Measurements from ENCODE around the gene TMED6. TPM values are rescaled to one million over a fixed set of nuclear protein-coding genes. Genes with fewer than 3 reads are reported as not detected.

The TMED6 gene
- total and polyA plus RNA-seq, 2 donors (not counting 3 experiments of a cell fraction or from before 2014, with no cell fraction given): 1.2 TPM; not detected in 1

- dilution Hi-C loops (cut with MboI; ENCODE audit: extremely low pct_ligation_motif_present, low sequenced_read_pairs) (no loop called here), intact Hi-C loops (cut with micrococcal nuclease) (no loop called here)
- TF ChIP-seq POLR2A (IDR thresholded peaks at IDR 0.05; ENCODE audit: low read depth, low read length) (no peak), CTCF (IDR thresholded peaks at IDR 0.05; ENCODE audit: extremely low read depth in 1 of 2, insufficient read depth in 1 of 2, low read depth in 1 of 2, low read length in 2 of 2) (no peak), FOS (IDR thresholded peaks at IDR 0.05; ENCODE audit: borderline replicate concordance, insufficient read depth, low read length) (no peak), JUN (IDR thresholded peaks at IDR 0.05; ENCODE audit: borderline replicate concordance, insufficient read depth, insufficient read length, low read depth) (no peak)
- BruUV-seq (replicated peaks): no TSS peak
- no peak overlapping the region for H3K27ac ChIP-seq (ENCODE audit: insufficient read depth, low read depth, low read length)
- H3K79me2 ChIP-seq (ENCODE audit: control insufficient read depth, insufficient read depth, low read length): no peaks in the 10 kb centered on the region
- CTCF ChIA-PET: no interaction called here
- H3K9me1 ChIP-seq (replicated peaks; ENCODE audit: control insufficient read depth, extremely low read depth, insufficient read depth, low read length): no peaks in the 10 kb centered on the region
- POLR2A ChIA-PET: no interaction called here
- peaks cover 2 to 3% of the 10 kb centered on the region in 2 experiments for H3K36me3 ChIP-seq (ENCODE audit: control insufficient read depth in 2 of 2, extremely low read depth in 1 of 2, insufficient read depth in 2 of 2, low read length in 2 of 2)
- H3K4me1 ChIP-seq (ENCODE audit: control insufficient read depth, extremely low read depth, insufficient read depth, low read length): peaks cover 15% of the 10 kb centered on the region
- FAIRE-seq: no peak
- no peaks in the 10 kb centered on the region for H3K9me3 ChIP-seq (replicated peaks; ENCODE audit: control insufficient read depth, insufficient read depth, low read length)
- no peak overlapping the region for H3K9ac ChIP-seq (replicated peaks; ENCODE audit: extremely low read depth, insufficient read depth, low read length)
- no peaks in the 10 kb centered on the region for H4K20me1 ChIP-seq (replicated peaks; ENCODE audit: control insufficient read depth, extremely low read depth, insufficient read depth, low read length)
- no peak overlapping the region for H3K4me2 ChIP-seq (ENCODE audit: insufficient read depth, low read length)
- H3K27me3 ChIP-seq (ENCODE audit: control insufficient read depth in 2 of 2, insufficient read depth in 2 of 2, low read length in 2 of 2): no peaks in the 10 kb centered on the region
- DNase-seq (ENCODE audit: low read depth, low spot score): no peak
- no peak overlapping the region for H2AFZ ChIP-seq (ENCODE audit: low read depth, low read length)
- no peak overlapping the region for H3K4me3 ChIP-seq (replicated peaks in 1 of 3; ENCODE audit: insufficient read depth in 1 of 3, low read depth in 1 of 3, low read length in 3 of 3)
These were observed 45.6 kb downstream of the TMED6 start for GRCh38 chr16:69306031-69306430.

- no TSS peak for BruUV-seq (replicated peaks)
- peaks cover 6% of the 10 kb centered on the region in 2 experiments for H3K36me3 ChIP-seq (ENCODE audit: control insufficient read depth in 2 of 2, extremely low read depth in 1 of 2, insufficient read depth in 2 of 2, low read length in 2 of 2)
- DNase-seq (ENCODE audit: low read depth, low spot score): no peak
- no peak for FAIRE-seq
- H2AFZ ChIP-seq (ENCODE audit: low read depth, low read length): no peak overlapping the region
- dilution Hi-C loops (cut with MboI; ENCODE audit: extremely low pct_ligation_motif_present, low sequenced_read_pairs) (no loop called here), intact Hi-C loops (cut with micrococcal nuclease) (no loop called here)
- TF ChIP-seq EZH2 (IDR thresholded peaks at IDR 0.05; ENCODE audit: borderline replicate concordance, low read depth, low read length, severe bottlenecking): no peak
- POLR2A ChIA-PET: no interaction called here
- H3K79me2 ChIP-seq (ENCODE audit: control insufficient read depth, insufficient read depth, low read length): no peaks in the 10 kb centered on the region
- no peak overlapping the region for H3K4me3 ChIP-seq (replicated peaks in 1 of 3; ENCODE audit: insufficient read depth in 1 of 3, low read depth in 1 of 3, low read length in 3 of 3)
- no peaks in the 10 kb centered on the region for H3K27me3 ChIP-seq (ENCODE audit: control insufficient read depth in 2 of 2, insufficient read depth in 2 of 2, low read length in 2 of 2)
- H3K27ac ChIP-seq (ENCODE audit: insufficient read depth, low read depth, low read length): no peak overlapping the region
- no peaks in the 10 kb centered on the region for H3K9me1 ChIP-seq (replicated peaks; ENCODE audit: control insufficient read depth, extremely low read depth, insufficient read depth, low read length)
- no peaks in the 10 kb centered on the region for H3K9me3 ChIP-seq (replicated peaks; ENCODE audit: control insufficient read depth, insufficient read depth, low read length)
- H3K9ac ChIP-seq (replicated peaks; ENCODE audit: extremely low read depth, insufficient read depth, low read length): no peak overlapping the region
- H4K20me1 ChIP-seq (replicated peaks; ENCODE audit: control insufficient read depth, extremely low read depth, insufficient read depth, low read length): no peaks in the 10 kb centered on the region
- CTCF ChIA-PET: interaction anchor here (0.7 to 5.8 kb wide), 4 partner anchors 9 to 255 kb away, joined by 3 to 30 read pairs (median 3); no protein-coding TSS in a partner anchor
- H3K4me2 ChIP-seq (ENCODE audit: insufficient read depth, low read length): no peak overlapping the region
- H3K4me1 ChIP-seq (ENCODE audit: control insufficient read depth, extremely low read depth, insufficient read depth, low read length): peaks cover 21% of the 10 kb centered on the region
These were observed 49.3 kb downstream of the TMED6 start for GRCh38 chr16:69302301-69302700.

Data from endothelial cell of umbilical vein (primary cell).